Mesothelial cell of epicardium (in vitro differentiated cells): Measurements from ENCODE around the gene GAS2L1. TPM values are rescaled to one million over a fixed set of nuclear protein-coding genes. Genes with fewer than 3 reads are reported as not detected.
A peak's percentile ranks its signal among the peaks of the same experiment; 100 is the strongest.

Experiments
- DNase-seq, 2 experiments: peaks; one replicate each; pipeline ENCODE4 v3.0.0; 2021; ENCODE audit warnings: low spot score in 2 of 2; ENCODE audit not compliant: unreplicated experiment in 2 of 2
- H3K27ac Mint-ChIP-seq: 2 replicates; pipeline ENCODE4 v1.8.0; 2021; ENCODE audit warnings: mixed read lengths
- H3K27me3 Mint-ChIP-seq: 2 replicates; pipeline ENCODE4 v1.8.0; 2021; ENCODE audit warnings: low read depth, mixed read lengths
- H3K36me3 Mint-ChIP-seq: 2 replicates; pipeline ENCODE4 v1.8.0; 2021; ENCODE audit warnings: mixed read lengths
- H3K4me1 Mint-ChIP-seq: 2 replicates; pipeline ENCODE4 v1.8.0; 2021; ENCODE audit warnings: mixed read lengths
- H3K4me3 Mint-ChIP-seq: 2 replicates; pipeline ENCODE4 v1.8.0; 2021; ENCODE audit warnings: mild to moderate bottlenecking, moderate library complexity, mixed read lengths
- H3K9me3 Mint-ChIP-seq: 2 replicates; pipeline ENCODE4 v1.8.0; 2021; ENCODE audit warnings: mixed read lengths
- CTCF ChIP-seq: fragments of 200-600 bp; sonication (generic); IDR thresholded peaks from one replicate; pipeline ENCODE4 v1.5.0; 2021; ENCODE audit warnings: antibody characterized with exemption; ENCODE audit not compliant: unreplicated experiment
- total RNA-seq: library from RNA; stranded (reverse); gene quantifications from 3 replicates; pipeline ENCODE4 v1.2.1, GENCODE V29; 2021

Gene GAS2L1
- total RNA-seq, 1 donor from 2014 or later, result 13.4 TPM

GRCh38 chr22:29260601-29261315, 45.7 kb upstream of the GAS2L1 start:
- no peak for DNase-seq
- H3K27me3 Mint-ChIP-seq, result no peaks in the 10 kb centered on the region
- peaks cover 3% of the 10 kb centered on the region for H3K36me3 Mint-ChIP-seq
- H3K9me3 Mint-ChIP-seq, result no peaks in the 10 kb centered on the region
- no peak overlapping the region for H3K4me3 Mint-ChIP-seq
- H3K4me1 Mint-ChIP-seq, result no peaks in the 10 kb centered on the region
- no peak overlapping the region for H3K27ac Mint-ChIP-seq
- TF ChIP-seq CTCF, result no peak

GRCh38 chr22:29263791-29264276, 42.6 kb upstream of the GAS2L1 start:
- DNase-seq, result no peak
- H3K4me1 Mint-ChIP-seq, result peaks cover 12% of the 10 kb centered on the region
- no peak overlapping the region for H3K27ac Mint-ChIP-seq
- H3K36me3 Mint-ChIP-seq, result peaks cover 3% of the 10 kb centered on the region
- no peak overlapping the region for H3K4me3 Mint-ChIP-seq
- no peaks in the 10 kb centered on the region for H3K9me3 Mint-ChIP-seq
- H3K27me3 Mint-ChIP-seq, result no peaks in the 10 kb centered on the region
- no peak for TF ChIP-seq CTCF

- Mint-ChIP-seq H3K36me3 (peaks cover 3% of the 10 kb centered on the region), H3K27me3 (no peaks in the 10 kb centered on the region), H3K9me3 (no peaks in the 10 kb centered on the region), H3K4me3 (no peak overlapping the region), H3K27ac (no peak overlapping the region), H3K4me1 (peaks cover 25% of the 10 kb centered on the region)
- TF ChIP-seq CTCF, result no peak
- DNase-seq, result no peak
Measured at GRCh38 chr22:29265305-29265704, 41.1 kb upstream of the GAS2L1 start.

- Mint-ChIP-seq H3K36me3 (peaks cover 3% of the 10 kb centered on the region), H3K4me1 (peaks cover 31% of the 10 kb centered on the region), H3K27ac (peak overlapping the region; percentile 95), H3K9me3 (no peaks in the 10 kb centered on the region), H3K4me3 (peak overlapping the region; percentile 92), H3K27me3 (no peaks in the 10 kb centered on the region)
- no peak for DNase-seq
- no peak for TF ChIP-seq CTCF
Measured at GRCh38 chr22:29265929-29266328, 40.5 kb upstream of the GAS2L1 start.

- H3K36me3 Mint-ChIP-seq, result peaks cover 3% of the 10 kb centered on the region
- no peaks in the 10 kb centered on the region for H3K27me3 Mint-ChIP-seq
- H3K27ac Mint-ChIP-seq, result peak overlapping the region; percentile 95
- H3K4me3 Mint-ChIP-seq, result peak overlapping the region; percentile 92
- TF ChIP-seq CTCF, result no peak
- no peaks in the 10 kb centered on the region for H3K9me3 Mint-ChIP-seq
- H3K4me1 Mint-ChIP-seq, result peaks cover 40% of the 10 kb centered on the region
- no peak for DNase-seq
Measured at GRCh38 chr22:29266564-29267461, 39.6 kb upstream of the GAS2L1 start.
